Astrocyte of the cerebellum (primary cell): Measurements from ENCODE around the gene TPP2.

Source experiments
- DNase-seq: peaks from one replicate; pipeline ENCODE4 v3.0.0-alpha.2; 2011; ENCODE audit warnings: low read depth
- H3K4me3 ChIP-seq: 2 replicates; pipeline ENCODE4 v1.5.1; 2011; ENCODE audit warnings: mild to moderate bottlenecking, low read depth, low read length, moderate library complexity
- CTCF ChIP-seq: IDR thresholded peaks from 2 replicates; pipeline ENCODE4 v1.5.1; 2012; ENCODE audit warnings: low read length, low read depth, moderate library complexity, mild to moderate bottlenecking; ENCODE audit errors: missing control alignments
- in situ Hi-C: cut with HindIII; loops from 2 replicates; pipeline ENCODE4 v1.10.0; 2017; ENCODE audit warnings: low sequenced_read_pairs

Gene TPP2

GRCh38 chr13:102693250-102693649, 96.5 kb downstream of the TPP2 start:
- H3K4me3 ChIP-seq: no peak overlapping the region
- no peak for DNase-seq
- in situ Hi-C loops: no loop called here
- no peak for TF ChIP-seq CTCF

GRCh38 chr13:102693776-102694175, 97.0 kb downstream of the TPP2 start:
- no peak overlapping the region for H3K4me3 ChIP-seq
- in situ Hi-C loops: no loop called here
- DNase-seq: peak; percentile 19
- TF ChIP-seq CTCF: no peak

GRCh38 chr13:102694937-102695336, 98.2 kb downstream of the TPP2 start, which contains the start of gene METTL21C:
Gene METTL21C, minus strand, starts transcription at chr13:102695044. Its CDS starts 546 bp downstream, at chr13:102694498.
- DNase-seq: no peak
- H3K4me3 ChIP-seq: no peak within 1 kb of the TSS
- in situ Hi-C loops: no loop called here
- TF ChIP-seq CTCF: no peak

GRCh38 chr13:102696465-102696864, 99.7 kb downstream of the TPP2 start:
- H3K4me3 ChIP-seq: no peak overlapping the region
- no peak for DNase-seq
- no peak for TF ChIP-seq CTCF
- in situ Hi-C loops: no loop called here

GRCh38 chr13:102697264-102697663, 100.5 kb downstream of the TPP2 start:
- in situ Hi-C loops: no loop called here
- TF ChIP-seq CTCF: no peak
- no peak for DNase-seq
- H3K4me3 ChIP-seq: no peak overlapping the region

- no peak for TF ChIP-seq CTCF
- DNase-seq: no peak
- H3K4me3 ChIP-seq: no peak overlapping the region
- in situ Hi-C loops: no loop called here
Observed at GRCh38 chr13:102697929-102698648, 101.3 kb downstream of the TPP2 start.
